Measurements from ENCODE around the gene OPCML. TPM values are rescaled to one million over a fixed set of nuclear protein-coding genes. Genes with fewer than 3 reads are reported as not detected.

Gene OPCML
- total RNA-seq, 2 donors from 2014 or later, result 0.34 TPM; not detected in 1

- TF ChIP-seq POLR2A (IDR thresholded peaks at IDR 0.05) (no peak), CTCF (IDR thresholded peaks at IDR 0.05) (no peak), POLR2AphosphoS5 (IDR thresholded peaks at IDR 0.05) (no peak)
- WGBS, result 88% methylated on average over 4 of the region's 4 CpGs
- Histone ChIP-seq H3K36me3 (no peaks in the 10 kb centered on the region), H3K4me3 (no peak overlapping the region), H3K9me3 (no peaks in the 10 kb centered on the region), H3K4me1 (replicated peaks) (no peaks in the 10 kb centered on the region), H3K27ac (no peak overlapping the region), H3K27me3 (replicated peaks; ENCODE audit: insufficient read depth) (no peaks in the 10 kb centered on the region)
- DNase-seq (ENCODE audit: low spot score), result no peak
- intact Hi-C loops (cut with DNase I), result no loop called here
Measured at GRCh38 chr11:132636523-132636922, 895.8 kb downstream of the OPCML start.

GRCh38 chr11:132632641-132633124 lies 899.6 kb downstream of the OPCML start:
- Histone ChIP-seq H3K4me1 (replicated peaks) (no peaks in the 10 kb centered on the region), H3K4me3 (no peak overlapping the region)
- intact Hi-C loops (cut with DNase I), result no loop called here

GRCh38 chr11:132631989-132632388 lies 900.3 kb downstream of the OPCML start:
- TF ChIP-seq CTCF (IDR thresholded peaks at IDR 0.05) (no peak), POLR2A (IDR thresholded peaks at IDR 0.05) (no peak), POLR2AphosphoS5 (IDR thresholded peaks at IDR 0.05) (no peak)

More at GRCh38 chr11:132632641-132633124, 899.6 kb downstream of the OPCML start:
- H3K36me3 ChIP-seq, result no peaks in the 10 kb centered on the region
- TF ChIP-seq POLR2AphosphoS5 (IDR thresholded peaks at IDR 0.05), result no peak
- TF ChIP-seq POLR2A (IDR thresholded peaks at IDR 0.05), result no peak
- no peak for TF ChIP-seq CTCF (IDR thresholded peaks at IDR 0.05)
- H3K9me3 ChIP-seq, result no peaks in the 10 kb centered on the region
- 53% methylated on average over 9 of the region's 9 CpGs for WGBS
- no peak for DNase-seq (ENCODE audit: low spot score)
- no peaks in the 10 kb centered on the region for H3K27me3 ChIP-seq (replicated peaks; ENCODE audit: insufficient read depth)
- H3K27ac ChIP-seq, result no peak overlapping the region

GRCh38 chr11:132627981-132628380 lies 904.3 kb downstream of the OPCML start:
- TF ChIP-seq POLR2A (IDR thresholded peaks at IDR 0.05), result no peak
- TF ChIP-seq CTCF (IDR thresholded peaks at IDR 0.05), result no peak
- no peak for TF ChIP-seq POLR2AphosphoS5 (IDR thresholded peaks at IDR 0.05)
- no peak for DNase-seq (ENCODE audit: low spot score)
- H3K4me1 ChIP-seq (replicated peaks), result no peaks in the 10 kb centered on the region
- no peaks in the 10 kb centered on the region for H3K9me3 ChIP-seq
- H3K27ac ChIP-seq, result no peak overlapping the region
- H3K4me3 ChIP-seq, result no peak overlapping the region
- no peaks in the 10 kb centered on the region for H3K36me3 ChIP-seq
- 83% methylated on average over 3 of the region's 3 CpGs for WGBS
- H3K27me3 ChIP-seq (replicated peaks; ENCODE audit: insufficient read depth), result no peaks in the 10 kb centered on the region
- intact Hi-C loops (cut with DNase I), result no loop called here

More at GRCh38 chr11:132631989-132632388, 900.3 kb downstream of the OPCML start:
- H3K27ac ChIP-seq, result no peak overlapping the region
- 82% methylated on average over 4 of the region's 4 CpGs for WGBS
- H3K4me1 ChIP-seq (replicated peaks), result no peaks in the 10 kb centered on the region
- H3K4me3 ChIP-seq, result no peak overlapping the region
- DNase-seq (ENCODE audit: low spot score), result no peak
- H3K9me3 ChIP-seq, result no peaks in the 10 kb centered on the region
- H3K27me3 ChIP-seq (replicated peaks; ENCODE audit: insufficient read depth), result no peaks in the 10 kb centered on the region
- intact Hi-C loops (cut with DNase I), result no loop called here
- H3K36me3 ChIP-seq, result no peaks in the 10 kb centered on the region

- TF ChIP-seq POLR2AphosphoS5 (IDR thresholded peaks at IDR 0.05) (no peak), CTCF (IDR thresholded peaks at IDR 0.05) (no peak), POLR2A (IDR thresholded peaks at IDR 0.05) (no peak)
- intact Hi-C loops (cut with DNase I), result no loop called here
- Histone ChIP-seq H3K27ac (no peak overlapping the region), H3K36me3 (no peaks in the 10 kb centered on the region), H3K4me3 (no peak overlapping the region), H3K4me1 (replicated peaks) (no peaks in the 10 kb centered on the region), H3K27me3 (replicated peaks; ENCODE audit: insufficient read depth) (no peaks in the 10 kb centered on the region), H3K9me3 (no peaks in the 10 kb centered on the region)
- no peak for DNase-seq (ENCODE audit: low spot score)
- 58% methylated on average over 2 of the region's 2 CpGs for WGBS
Measured at GRCh38 chr11:132626446-132626845, 905.9 kb downstream of the OPCML start.

Measured in prostate gland (tissue), 2 donors.